ENCODE results near the gene TRAPPC2B. TPM values are rescaled to one million over a fixed set of nuclear protein-coding genes. Genes with fewer than 3 reads are reported as not detected.
"Not testable (repeated sequence)": the region's sequence is repeated elsewhere in the genome, so short reads cannot be mapped to it uniquely, and the experiment has no call there.

Gene TRAPPC2B
- total RNA-seq, 1 experiment from 2014 or later, result 3.9 TPM

DNA sequence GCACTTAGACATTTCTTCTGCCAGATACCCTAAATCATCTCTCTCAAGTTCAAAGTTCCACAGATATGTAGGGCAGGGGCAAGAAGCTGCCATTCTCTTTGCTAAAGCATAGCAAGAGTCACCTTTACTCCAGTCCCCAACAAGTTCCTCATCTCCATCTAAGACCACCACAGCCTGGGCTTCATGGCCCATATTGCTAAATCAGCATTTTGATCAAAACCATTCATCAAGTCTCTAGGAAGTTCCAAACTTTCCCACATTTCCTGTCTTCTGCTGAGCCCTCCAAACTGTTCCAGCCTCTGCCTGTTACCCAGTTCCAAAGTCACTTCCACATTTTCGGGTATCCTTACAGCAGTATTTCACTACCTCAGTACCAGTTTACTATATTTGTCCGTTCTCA is 11.3 kb downstream of the TRAPPC2B start:
- BruUV-seq (replicated peaks); H3K79me2 ChIP-seq (ENCODE audit: insufficient read depth, low read length); CTCF ChIA-PET; H2AFZ ChIP-seq (ENCODE audit: low read depth, low read length, poor library complexity, severe bottlenecking); H3K4me3 ChIP-seq (replicated peaks in 1 of 2; ENCODE audit: low read depth in 1 of 2, low read length in 2 of 2); H3K4me2 ChIP-seq (ENCODE audit: low read length); H3K27ac ChIP-seq (ENCODE audit: low read depth, low read length); DNase-seq (ENCODE audit: low read depth, low spot score); H3K4me1 ChIP-seq (ENCODE audit: control insufficient read depth in 1 of 2, insufficient read depth in 2 of 2, low read length in 2 of 2); H3K27me3 ChIP-seq (ENCODE audit: insufficient read depth, low read length); H3K9ac ChIP-seq (ENCODE audit: low read length); RAD21 ChIA-PET (ENCODE audit: low non-redundant PET in 1 of 2, low total read pairs in 2 of 2, uncharacterized antibody in 2 of 2, unreplicated experiment in 2 of 2); ATAC-seq; H3K9me2 ChIP-seq (ENCODE audit: insufficient read depth); H3K36me3 ChIP-seq (ENCODE audit: control insufficient read depth in 1 of 2, insufficient read depth in 2 of 2, low read length in 2 of 2); intact Hi-C loops (cut with micrococcal nuclease); POLR2A ChIA-PET; H4K20me1 ChIP-seq (ENCODE audit: insufficient read depth): not testable (repeated sequence)
- peaks cover 22 to 25% of the 10 kb centered on the region in 2 experiments; a peak in 3 of 4 replicates for H3K9me3 ChIP-seq (ENCODE audit: control insufficient read depth in 1 of 2, insufficient read depth in 1 of 2, low read depth in 1 of 2, low read length in 2 of 2)

- 0 out of 4 replicates have a peak, but pooled peaks cover 0 to 8% of the 10 kb centered on the region in 2 experiments for H3K36me3 ChIP-seq (ENCODE audit: control insufficient read depth in 1 of 2, insufficient read depth in 2 of 2, low read length in 2 of 2)
- H2AFZ ChIP-seq (ENCODE audit: low read depth, low read length, poor library complexity, severe bottlenecking), result no peak overlapping the region
- ChIA-PET CTCF (no interaction called here), RAD21 (ENCODE audit: low non-redundant PET in 1 of 2, low total read pairs in 2 of 2, uncharacterized antibody in 2 of 2, unreplicated experiment in 2 of 2) (no interaction called here), POLR2A (no interaction called here)
- no peak overlapping the region for H3K9ac ChIP-seq (ENCODE audit: low read length)
- intact Hi-C loops (cut with micrococcal nuclease), result no loop called here
- no peak for ATAC-seq
- no peaks in the 10 kb centered on the region for H3K9me2 ChIP-seq (ENCODE audit: insufficient read depth)
- H3K4me2 ChIP-seq (ENCODE audit: low read length), result no peak overlapping the region
- no peaks in the 10 kb centered on the region for H3K4me1 ChIP-seq (ENCODE audit: control insufficient read depth in 1 of 2, insufficient read depth in 2 of 2, low read length in 2 of 2)
- H3K27me3 ChIP-seq (ENCODE audit: insufficient read depth, low read length), result no peaks in the 10 kb centered on the region
- BruUV-seq (replicated peaks), result no TSS peak
- TF ChIP-seq, protein P1, sequence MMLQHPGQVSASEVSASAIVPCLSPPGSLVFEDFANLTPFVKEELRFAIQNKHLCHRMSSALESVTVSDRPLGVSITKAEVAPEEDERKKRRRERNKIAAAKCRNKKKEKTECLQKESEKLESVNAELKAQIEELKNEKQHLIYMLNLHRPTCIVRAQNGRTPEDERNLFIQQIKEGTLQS (IDR thresholded peaks at IDR 0.05), result no peak
- no peak for TF ChIP-seq CEBPB (IDR thresholded peaks at IDR 0.05; ENCODE audit: low read depth)
- TF ChIP-seq, protein P2, sequence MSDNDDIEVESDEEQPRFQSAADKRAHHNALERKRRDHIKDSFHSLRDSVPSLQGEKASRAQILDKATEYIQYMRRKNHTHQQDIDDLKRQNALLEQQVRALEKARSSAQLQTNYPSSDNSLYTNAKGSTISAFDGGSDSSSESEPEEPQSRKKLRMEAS (IDR thresholded peaks at IDR 0.05), result no peak
- no peak for TF ChIP-seq POLR2A (IDR thresholded peaks at IDR 0.05; ENCODE audit: borderline replicate concordance, extremely low read depth, insufficient read depth, insufficient read length)
- TF ChIP-seq SP1 (IDR thresholded peaks at IDR 0.05; ENCODE audit: low read depth), result no peak
- TF ChIP-seq ZNF274 (IDR thresholded peaks at IDR 0.05; ENCODE audit: low read depth, low read length), result no peak
- TF ChIP-seq ZBTB33 (IDR thresholded peaks at IDR 0.05; ENCODE audit: extremely low read depth, insufficient replicate concordance, low read length), result no peak
- no peak for TF ChIP-seq SIN3A (IDR thresholded peaks at IDR 0.05; ENCODE audit: low read depth)
- no peak for TF ChIP-seq EZH2phosphoT487 (IDR thresholded peaks at IDR 0.05; ENCODE audit: borderline replicate concordance)
- TF ChIP-seq EGR1 (IDR thresholded peaks at IDR 0.05; ENCODE audit: low read depth), result no peak
- TF ChIP-seq CBX3 (IDR thresholded peaks at IDR 0.05; ENCODE audit: low read depth), result no peak
- no peaks in the 10 kb centered on the region for H4K20me1 ChIP-seq (ENCODE audit: insufficient read depth)
- no peaks in the 10 kb centered on the region for H3K79me2 ChIP-seq (ENCODE audit: insufficient read depth, low read length)
- peaks cover 22 to 25% of the 10 kb centered on the region in 2 experiments; a peak in 3 of 4 replicates for H3K9me3 ChIP-seq (ENCODE audit: control insufficient read depth in 1 of 2, insufficient read depth in 1 of 2, low read depth in 1 of 2, low read length in 2 of 2)
- no peak for DNase-seq (ENCODE audit: low read depth, low spot score)
- no peak overlapping the region for H3K4me3 ChIP-seq (replicated peaks in 1 of 2; ENCODE audit: low read depth in 1 of 2, low read length in 2 of 2)
- H3K27ac ChIP-seq (ENCODE audit: low read depth, low read length), result no peak overlapping the region
These were observed 12.8 kb downstream of the TRAPPC2B start for GRCh38 chr19:57376151-57376550.

All from HCT116 (cell line).